ENCODE data around the gene CD300LD.
"Not testable (repeated sequence)": the region's sequence is repeated elsewhere in the genome, so short reads cannot be mapped to it uniquely, and the experiment has no call there.

Gene CD300LD

DNA sequence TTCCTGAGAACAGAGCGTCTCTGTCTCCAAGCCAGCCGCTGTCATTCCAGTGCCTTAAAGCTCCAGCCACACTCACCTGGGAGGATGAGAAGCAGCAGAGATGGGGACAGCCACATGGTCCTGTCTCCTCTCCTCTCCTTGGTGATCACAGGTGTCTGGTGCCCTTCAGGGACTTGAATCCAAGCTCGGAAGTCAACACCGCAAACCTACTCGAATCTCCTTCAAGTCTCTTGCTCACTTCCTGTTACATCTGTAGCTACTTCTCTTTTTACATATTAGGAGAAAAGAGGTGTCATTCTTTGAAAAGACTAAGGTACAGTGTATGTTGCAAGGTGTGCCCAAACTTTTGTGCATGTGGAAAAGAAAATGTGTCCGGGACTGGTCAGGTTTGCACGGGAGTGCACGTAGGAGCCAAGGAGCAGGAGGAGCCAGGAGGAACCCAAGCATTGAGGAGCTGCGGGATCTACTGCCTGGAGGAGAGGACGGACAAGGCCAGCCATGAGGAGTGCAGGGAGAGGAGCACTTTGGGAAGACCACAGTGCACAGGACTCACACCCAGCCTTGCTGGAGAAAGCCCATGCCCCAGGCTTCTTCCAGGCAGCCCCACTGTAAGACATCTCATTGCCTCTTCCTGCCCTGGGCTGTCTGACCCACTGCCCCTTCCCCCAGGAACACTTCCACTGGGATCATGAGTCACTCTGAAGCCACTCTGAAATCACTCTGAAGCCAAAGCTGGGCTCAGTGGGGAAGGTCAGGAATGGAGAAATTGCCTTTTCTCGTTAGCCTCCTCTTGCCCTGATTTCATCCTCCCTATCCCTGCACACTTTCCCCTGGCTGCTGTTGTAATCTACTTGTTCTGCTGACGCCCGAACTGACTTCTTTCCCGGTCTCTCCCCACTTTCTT lies at the start of gene CD300LD:
CD300LD (minus strand) TSS at position 197 of the 904 bp plus-strand sequence; CDS start at position 116, 81 bp downstream.
- DNase-seq: no peak

DNA sequence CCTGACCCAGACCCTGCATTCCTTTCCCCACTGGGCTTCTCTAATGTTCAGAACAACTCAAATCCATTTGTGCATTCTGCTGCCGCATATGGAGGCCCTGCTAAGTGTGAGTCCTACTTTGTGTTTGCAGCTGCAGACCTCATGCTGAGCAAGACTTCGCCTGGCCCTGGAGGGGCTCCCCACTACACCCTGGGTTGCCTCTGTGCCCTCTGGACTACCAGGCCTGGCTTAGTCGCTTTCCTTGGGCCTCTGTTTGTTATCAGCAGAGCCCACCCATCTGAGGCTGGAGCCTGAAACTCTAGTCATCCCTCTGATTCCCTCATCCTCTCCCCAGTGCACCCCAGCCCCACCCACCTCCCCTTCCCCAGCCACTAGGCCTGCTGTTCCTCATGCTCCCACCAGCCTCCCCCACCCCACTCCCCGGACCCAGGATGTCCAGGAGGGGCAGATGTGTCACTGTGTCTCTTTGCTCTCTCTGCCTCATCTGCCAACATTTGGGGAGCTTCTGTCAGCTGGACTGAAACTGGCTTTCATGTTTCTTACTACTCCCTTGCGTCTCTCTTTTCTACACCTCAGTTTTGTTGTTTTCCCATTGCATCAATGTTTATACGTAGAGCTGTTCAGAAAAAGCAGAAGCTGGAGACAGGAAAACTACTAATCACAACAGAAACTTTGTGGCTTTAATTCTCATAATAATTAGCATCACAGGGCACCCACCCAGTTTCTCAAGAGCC lies 49.3 kb upstream of the CD300LD start:
- DNase-seq: no peak

DNA sequence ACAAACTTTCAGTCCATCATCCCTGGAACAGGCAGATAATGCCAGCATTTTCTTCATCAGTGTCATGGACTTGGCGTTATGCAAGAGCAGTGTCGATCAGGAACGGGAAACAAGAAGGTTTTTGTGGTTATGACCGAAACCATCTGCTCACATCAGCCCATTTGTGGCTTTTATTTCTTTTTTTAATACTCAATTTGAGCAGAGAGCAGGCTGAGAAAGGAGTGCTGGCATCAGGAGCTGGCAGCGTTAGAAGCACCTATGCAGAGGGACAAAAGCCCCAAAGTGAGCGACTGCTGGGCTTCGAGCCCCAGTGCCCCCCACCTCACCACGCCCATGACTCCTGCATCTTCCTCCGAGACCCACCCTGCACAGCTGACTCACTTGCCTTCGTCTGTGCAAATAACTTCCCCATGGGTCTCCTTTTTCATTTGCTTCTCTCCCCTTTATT lies 47.6 kb upstream of the CD300LD start:
- DNase-seq: no peak

DNA sequence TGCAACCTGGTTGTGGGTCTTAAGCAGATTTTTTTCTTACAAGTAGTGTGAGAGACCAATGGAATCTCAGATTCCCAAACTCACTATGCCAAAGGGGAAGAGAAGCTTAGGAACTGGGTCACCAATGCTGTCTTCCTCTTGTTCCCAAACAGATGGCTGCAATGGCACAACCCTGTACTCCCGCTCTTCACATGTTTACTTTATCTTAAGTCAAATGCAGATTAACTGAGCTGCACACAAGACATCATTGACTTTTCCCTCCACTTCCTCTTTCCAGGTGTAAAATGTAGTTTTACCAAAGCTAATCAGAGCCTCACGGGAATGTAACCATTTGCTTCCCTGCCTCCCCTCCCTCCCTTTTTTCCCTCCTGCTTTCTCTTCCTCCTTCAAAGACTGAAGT lies 45.8 kb upstream of the CD300LD start:
- no peak for DNase-seq

DNA sequence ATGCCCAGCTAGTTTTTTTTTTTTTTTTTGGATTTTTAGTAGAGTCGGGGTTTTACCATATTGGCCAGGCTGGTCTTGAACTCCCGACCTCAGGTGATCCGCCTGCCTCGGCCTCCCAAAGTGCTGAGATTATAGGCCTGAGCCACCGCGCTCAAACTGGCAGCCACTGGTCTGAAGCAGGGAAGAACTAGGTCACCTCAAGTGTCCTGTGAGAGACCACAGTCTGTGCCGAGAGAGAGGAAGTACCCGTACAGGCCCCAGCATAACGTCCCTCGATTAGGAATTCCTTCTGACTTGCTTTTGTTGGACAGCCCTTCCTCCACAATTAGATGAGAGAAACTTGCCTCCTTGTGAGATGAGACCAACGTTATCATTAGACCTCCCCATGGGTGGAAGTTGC lies 45.2 kb upstream of the CD300LD start:
- no peak for DNase-seq

DNA sequence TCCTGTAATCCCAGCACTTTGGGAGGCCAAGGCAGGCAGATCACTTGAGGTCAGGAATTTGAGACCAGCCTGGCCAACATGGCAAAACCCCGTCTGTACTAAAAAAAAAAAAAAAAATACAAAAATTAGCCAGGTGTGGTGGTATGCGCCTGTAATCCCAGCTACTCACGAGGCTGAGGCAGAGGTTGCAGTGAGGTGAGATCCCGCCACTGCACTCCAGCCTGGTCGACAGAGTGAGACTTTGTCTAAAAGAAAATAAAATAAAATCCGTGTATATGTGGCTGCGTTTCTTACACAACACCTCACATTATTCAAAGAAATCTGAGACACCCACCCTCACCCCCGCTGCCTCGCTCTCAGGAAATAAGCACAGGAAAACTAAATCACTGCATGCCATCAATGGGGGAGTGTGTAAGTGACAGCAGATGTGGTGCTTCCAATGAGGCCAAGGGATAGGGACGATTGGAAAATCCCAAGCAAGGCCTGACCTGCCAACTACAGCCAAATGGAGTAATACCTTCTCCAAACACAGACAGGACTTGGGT lies 44.5 kb upstream of the CD300LD start:
- not testable (repeated sequence) for DNase-seq

DNA sequence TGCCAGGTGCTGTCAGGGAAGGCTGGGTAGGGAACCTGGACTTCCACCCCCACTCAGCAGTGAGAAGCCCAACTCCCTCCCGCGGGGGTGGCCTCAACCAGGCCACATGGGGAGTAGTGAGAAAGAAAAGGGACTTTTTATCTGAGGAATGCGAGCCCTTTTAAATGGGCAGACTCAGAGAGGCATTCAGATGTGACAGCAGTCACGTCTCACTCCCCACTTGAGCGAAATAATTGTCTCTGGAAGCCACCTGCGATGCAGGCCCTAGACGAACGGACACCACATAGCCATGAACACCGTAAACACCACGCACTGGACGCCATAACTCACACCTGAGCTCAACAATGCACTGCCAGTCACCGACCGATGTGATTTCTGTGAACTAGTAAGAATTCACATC lies 43.3 kb upstream of the CD300LD start:
- no peak for DNase-seq

DNA sequence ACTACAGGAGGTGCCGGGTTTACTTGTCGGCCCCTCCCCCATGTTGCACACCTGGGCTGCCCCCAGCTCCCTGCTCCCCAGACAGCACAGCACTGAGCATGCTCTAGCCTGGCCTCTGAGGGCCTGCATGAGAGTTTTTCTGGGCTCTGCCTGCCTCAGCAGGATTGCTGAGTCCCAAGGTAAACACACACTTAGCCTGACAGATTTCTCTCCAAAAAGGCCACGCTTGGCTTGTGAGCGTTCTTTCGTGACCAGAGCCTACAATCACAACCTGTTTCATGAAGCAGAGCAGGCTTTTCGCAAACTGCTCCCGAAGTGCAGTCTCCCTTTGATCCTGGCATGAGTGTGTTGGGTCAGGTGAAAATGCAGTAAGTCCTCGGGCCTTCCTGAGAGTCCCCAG lies 41.2 kb upstream of the CD300LD start:
- no peak for DNase-seq

DNA sequence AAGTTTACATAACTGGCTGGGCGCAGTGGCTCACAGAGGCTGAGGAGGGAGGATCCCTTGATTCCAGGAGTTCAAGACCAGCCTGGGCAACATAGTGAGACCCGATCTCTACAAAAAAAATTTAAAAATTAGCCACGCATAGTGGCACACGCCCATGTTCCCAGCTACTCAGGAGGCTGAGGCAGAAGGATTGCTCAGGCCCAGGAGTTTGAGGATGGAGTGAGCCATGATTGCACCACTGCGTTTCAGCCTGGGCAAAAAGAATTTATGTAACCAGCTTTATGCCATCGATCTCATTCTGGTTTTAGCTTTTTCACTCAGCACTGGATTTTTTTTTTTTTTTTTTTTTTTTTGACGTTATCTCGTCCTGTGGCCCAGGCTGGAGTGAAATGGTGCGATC lies 40.5 kb upstream of the CD300LD start:
- DNase-seq: no peak

DNA sequence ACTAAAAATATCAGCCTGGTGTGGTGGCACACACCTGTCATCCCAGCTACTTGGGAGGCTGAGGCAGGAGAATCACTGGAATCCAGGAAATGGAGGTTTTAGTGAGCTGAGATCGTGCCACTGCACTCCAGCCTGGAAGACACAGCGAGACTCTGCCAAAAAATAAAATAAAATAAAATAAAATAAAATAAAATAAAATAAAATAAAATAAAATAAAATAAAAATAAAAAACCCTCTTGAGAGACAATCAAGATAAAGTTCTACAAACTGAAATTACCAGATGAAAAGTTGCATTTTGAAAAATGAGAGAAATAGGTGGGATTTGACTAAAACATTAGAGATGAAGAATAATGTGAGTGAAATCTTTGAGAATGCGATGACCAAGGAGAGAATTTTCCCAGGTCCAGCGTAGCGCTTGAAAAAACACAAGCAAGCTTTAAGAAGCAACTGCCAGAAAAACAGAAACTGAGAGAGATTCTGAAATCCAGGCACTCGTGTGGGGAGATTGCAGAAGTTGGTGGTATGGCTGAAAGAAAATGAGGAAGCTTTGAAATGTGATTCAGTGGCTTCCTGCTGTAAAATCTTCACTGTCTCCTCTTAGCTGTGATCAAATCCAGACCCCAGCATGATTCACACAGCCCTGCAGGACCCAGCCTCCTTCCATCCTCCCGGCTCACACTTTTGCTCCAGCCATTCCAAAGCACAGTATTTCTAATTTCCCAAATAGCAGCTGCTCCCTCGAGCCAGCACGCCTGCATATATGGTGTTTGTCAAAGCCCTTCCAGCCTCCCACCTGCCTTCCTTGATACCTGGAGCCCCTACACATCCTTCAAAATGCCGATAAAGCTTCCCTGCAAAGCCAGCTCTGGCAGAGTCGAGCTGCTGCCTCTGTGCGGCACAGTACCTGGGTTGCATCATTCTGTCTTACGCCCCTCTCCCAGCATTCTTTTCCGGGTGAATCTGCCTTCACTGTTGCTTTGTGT lies 39.7 kb upstream of the CD300LD start:
- DNase-seq: no peak

DNA sequence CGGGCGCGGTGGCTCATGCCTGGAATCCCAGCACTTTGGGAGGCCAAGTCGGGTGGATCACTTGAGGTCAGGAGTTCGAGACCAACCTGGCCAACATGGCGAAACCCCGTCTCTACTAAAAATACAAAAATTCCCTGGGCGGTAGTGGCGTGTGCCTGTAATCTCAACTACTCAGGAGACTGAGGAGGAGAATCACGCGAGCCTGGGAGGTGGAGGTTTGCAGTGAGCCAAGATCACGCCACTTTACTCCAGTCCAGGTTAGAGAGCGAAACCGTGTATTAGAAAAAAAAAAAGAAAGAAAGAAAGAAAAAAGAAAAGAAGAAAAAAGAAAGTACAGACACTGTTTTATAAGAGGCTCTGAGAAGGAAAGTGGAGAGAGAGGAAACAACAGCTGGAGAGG lies 38.2 kb upstream of the CD300LD start:
- not testable (repeated sequence) for DNase-seq

DNA sequence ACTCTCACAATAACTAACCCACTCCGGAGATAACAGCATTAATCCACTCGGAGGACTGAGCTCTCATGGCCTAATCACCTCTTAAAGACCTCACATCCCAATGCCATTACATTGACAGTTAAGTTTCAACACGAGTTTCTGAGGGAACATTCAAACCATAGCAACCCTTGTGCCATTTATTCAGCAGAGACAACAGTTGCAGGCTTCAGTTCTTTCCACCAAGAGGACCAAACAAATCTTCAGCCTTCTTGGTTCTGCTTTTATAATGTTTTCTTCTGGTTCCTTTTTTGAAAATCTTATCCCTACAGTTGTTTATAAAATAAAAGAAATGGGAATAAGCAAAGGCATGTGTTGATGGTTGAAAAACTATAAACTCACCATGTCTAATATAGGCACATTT lies 33.6 kb upstream of the CD300LD start:
- no peak for DNase-seq

DNA sequence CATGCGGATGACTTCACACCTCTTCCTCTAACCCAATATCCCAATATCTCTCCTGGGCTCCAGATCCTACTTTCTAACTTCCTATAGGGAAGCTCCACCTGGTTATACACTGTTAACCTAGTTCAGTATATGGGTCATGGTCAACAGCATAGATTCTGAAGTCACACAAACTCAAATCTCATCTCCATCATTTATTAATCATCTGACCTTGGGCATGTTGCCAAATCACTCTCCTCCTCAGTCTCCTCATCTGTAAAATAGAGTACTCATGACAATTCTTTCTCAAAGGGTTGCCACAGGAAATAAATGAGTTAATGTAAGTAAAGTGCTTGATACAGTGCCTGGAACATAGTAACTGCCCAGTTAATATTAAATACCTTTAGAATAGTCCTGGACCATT lies 32.0 kb upstream of the CD300LD start:
- no peak for DNase-seq

DNA sequence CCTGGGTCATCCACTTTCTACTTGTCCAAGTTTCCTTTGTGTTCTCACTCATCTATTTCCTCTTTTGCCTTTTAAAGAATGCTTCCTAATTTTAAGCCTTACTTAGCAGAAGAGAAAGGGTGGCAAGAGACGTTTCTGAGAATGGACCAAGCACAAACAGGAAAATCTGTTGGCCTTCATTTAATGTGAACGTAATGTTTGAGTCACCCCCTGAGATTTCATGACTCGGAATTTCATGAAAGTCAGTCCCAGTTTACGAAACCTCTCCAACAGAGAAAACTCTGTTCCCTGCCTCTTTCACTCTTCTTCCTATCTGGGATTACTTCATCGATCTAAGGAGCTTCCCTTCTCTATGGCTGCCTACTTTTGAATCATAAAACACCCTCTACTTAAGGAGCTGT lies 31.6 kb upstream of the CD300LD start, which contains the start of gene CD300E:
CD300E (minus strand) TSS at position 46 of the 401 bp plus-strand sequence. CDS start 117 bp downstream, outside the sequence.
- DNase-seq: no peak

DNA sequence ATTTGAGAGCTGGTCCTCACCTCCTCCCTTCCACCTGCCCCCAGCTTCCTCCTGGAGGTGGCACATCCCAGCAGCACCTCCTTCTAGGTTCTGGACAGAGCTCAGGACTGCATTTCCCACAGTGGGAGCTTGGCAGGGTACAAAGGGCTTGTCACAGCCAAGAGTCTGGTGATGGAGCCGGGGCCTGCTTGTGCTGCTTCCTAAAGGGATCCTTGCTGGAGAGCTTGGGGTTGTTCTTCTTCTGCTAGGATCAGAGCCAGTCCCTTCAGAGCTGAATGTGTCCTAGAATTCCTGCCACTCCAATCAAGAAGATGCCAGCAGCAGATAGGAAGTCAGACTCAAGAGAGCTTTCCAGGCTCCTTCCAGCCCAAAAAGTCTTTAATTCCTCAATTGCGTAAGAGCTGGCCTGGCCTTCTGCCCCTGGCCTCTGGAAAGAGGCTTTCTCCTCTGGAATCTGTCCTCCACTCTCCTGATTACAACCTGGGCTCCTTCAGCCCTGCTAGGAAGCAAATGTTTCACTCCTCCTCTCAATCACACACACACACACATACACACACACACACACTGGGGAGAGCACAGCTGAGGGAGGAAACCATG lies 27.1 kb upstream of the CD300LD start:
- DNase-seq: no peak

DNA sequence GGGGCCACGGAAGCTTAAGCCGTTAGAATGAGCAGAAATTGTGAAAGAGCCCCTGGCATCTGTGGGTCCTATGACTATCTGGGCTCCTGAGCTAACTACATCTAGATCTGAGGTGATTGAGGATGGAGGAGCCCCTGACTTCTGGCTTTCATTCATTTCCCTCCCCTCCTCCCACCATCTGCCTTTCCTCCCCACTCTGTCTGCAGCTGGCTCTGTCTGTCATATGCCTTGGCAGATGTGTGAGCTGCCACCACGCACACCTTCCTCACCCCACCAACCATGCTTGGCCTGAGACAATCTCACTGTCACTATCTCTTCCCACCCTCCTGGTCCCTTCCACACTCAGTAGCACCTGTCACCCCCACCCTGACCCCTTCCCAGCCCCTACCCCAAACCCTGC lies 26.4 kb upstream of the CD300LD start:
- no peak for DNase-seq

DNA sequence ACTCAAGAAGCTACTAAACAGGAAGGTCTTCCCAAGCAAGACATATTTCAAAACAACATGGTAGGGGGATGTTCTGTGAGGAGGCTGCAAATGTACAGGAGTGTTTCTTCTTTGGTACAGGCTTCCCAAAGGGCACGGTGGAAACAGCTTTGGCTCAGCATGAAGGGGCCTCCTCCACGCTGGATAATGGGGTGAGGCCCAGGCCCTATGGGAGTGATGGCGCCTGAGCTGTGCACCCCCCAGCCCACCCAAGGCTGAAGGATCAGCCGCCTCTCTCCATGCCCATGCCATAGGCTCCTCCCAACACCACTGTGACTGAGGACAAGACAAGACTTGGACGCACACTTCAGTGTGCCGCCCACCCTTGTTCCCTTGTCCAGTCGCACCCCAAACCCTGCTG lies 24.6 kb upstream of the CD300LD start:
- no peak for DNase-seq

DNA sequence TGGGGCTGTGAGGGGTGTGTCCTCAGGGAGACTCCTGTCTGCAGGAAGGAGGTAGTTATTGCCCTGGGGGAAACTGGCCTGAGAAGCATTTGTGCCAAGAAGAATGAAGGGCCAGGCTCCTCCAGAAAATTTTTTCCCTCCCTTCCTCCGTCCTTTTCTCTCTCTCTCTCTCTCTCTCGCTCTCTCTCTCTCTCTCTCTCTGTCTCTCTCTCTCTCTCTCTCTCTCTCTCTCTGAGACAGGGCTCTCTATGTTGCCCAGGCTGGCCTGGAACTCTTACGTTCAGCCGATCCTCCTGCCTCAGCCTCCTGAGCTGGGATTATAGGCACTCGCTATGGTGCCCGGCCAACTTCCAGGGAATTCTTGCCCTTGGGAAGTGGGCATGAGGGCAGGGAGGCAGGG lies 20.0 kb upstream of the CD300LD start:
- no peak for DNase-seq

DNA sequence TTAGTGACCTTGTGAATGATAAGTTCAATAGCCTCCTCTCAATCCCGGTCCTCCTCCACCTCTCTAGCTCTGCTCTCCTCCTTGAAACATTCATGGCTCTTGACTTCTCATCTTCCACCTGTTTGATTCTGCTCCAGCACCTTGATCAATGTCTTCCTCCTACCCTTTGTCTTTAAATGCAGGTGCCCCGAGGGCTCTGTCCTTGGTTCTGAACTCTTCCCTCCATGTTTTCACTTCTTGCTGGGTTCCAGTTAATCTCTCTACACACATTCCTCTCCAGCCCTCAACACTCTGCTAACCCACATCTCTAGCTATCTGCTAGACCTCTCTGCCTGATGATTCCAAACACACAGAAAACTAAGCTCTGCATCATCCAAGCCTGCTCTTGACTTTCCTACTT lies 18.0 kb upstream of the CD300LD start:
- no peak for DNase-seq

DNA sequence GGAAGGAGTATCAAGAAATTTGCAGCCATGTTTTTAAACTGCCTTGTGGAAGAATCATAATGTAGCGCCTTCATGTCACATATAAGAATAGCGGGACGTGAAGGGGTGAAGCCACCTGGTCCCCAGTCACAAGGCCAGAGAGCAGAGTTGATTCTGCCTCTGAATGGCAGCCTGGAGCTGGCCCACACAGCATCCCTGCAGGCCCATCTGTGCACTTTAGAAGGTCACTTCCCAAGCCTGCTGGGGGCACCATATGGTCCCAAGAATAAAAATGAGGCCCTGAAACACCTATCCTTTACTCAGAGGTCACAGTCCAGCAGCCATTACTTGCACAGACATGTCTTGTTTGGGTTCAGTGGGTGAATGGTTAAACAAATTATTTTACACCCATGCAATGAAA lies 16.4 kb upstream of the CD300LD start:
- DNase-seq: no peak

DNA sequence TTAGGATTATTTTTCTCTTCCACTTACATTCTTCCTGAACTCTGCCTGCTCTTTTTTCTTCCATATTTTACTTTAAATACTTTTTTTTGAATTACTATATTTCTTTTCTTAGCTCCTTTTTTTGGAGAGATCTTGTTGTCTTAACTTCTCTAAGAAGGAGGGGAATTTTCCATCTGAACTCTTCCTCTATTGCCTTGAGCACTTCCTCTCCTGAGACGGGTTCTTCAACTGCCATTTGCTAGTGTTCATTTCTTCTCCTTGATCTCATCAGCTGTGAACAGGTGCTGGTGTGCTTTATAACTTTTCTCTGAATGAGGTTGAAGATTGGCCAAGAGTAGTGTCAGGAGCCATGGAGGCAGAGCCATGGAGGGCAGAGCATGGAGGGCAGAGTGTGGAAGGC lies 15.1 kb upstream of the CD300LD start:
- DNase-seq: no peak

DNA sequence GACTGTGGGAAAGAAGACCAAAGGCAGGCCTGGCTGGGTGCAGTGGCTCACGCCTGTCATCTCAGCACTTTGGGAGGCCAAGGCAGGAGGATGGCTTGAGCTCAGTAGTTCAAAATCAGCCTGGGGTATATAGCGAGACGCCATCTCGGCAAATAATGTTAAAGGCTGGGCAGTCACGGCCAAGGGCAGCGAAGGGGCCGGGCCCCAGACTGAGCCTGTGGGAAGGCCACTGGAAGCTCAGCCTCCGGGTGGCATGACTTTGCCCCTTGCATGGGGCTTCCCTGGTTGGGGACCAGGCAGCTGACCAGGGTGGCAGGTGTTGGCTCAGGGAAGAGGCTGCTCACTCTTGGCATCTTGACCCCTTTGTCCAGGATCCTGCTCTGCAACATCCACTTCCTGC lies 14.0 kb upstream of the CD300LD start:
- no peak for DNase-seq
